HepG2 (cell line): ENCODE results near the gene TMEM167A. TPM values are rescaled to one million over a fixed set of nuclear protein-coding genes. Genes with fewer than 3 reads are reported as not detected.

Source experiments
- ATAC-seq: fragments of 200-7000 bp; cut with Tn5 transposase; 3 replicates; pipeline ENCODE4 v1.9.1; 2020; ENCODE audit warnings: mild to moderate bottlenecking, moderate library complexity
- BruUV-seq: library from RNA; stranded (reverse); fragments of 400-500 nt; replicated peaks from 2 replicates; lab custom pipeline; 2021; lab: Mats Ljungman, UMichigan
- CTCF ChIA-PET: fragments of 300-600 bp; formaldehyde crosslinking; extraction: SDS; loops from one replicate; lab custom pipeline; 2021; ENCODE audit warnings: low total read pairs, inconsistent platforms, low intra/inter-chr PET ratio; lab: Yijun Ruan, JAX
- POLR2A ChIA-PET: fragments of 350-600 bp; sonication (Branson Sonifier 250); formaldehyde crosslinking; loops from one replicate; lab custom pipeline; 2020; ENCODE audit warnings: antibody characterized with exemption, inconsistent platforms; lab: Yijun Ruan, JAX
- DNase-seq: peaks from one replicate; pipeline ENCODE4 v3.0.0-alpha.2; 2015; ENCODE audit warnings: low spot score
- FAIRE-seq: peaks from 3 replicates; lab custom pipeline; 2011; peaks lifted over from hg19 to GRCh38; lab: Jason Lieb, UNC
- H2AFZ ChIP-seq: one replicate; pipeline ENCODE4 v1.6.1; 2011; ENCODE audit warnings: low read length, inconsistent platforms
- H3K27ac ChIP-seq: fragments of 300-600 bp; 3 replicates; pipeline ENCODE4 v1.8.0; 2011; ENCODE audit warnings: mixed run types, mild to moderate bottlenecking, mixed read lengths, low read length, inconsistent platforms; ENCODE audit not compliant: insufficient read depth; ENCODE audit errors: extremely low read length
- H3K27me3 ChIP-seq, 2 experiments: fragments of 200-600 bp in 1 of 2; 2 replicates in 1 of 2; 3 replicates in 1 of 2; pipeline versions ENCODE4 v1.6.0 to v1.8.0; 2011; ENCODE audit warnings: low read length in 2 of 2, mild to moderate bottlenecking in 2 of 2, moderate library complexity in 2 of 2, inconsistent platforms in 1 of 2; ENCODE audit not compliant: insufficient read depth in 2 of 2, control insufficient read depth in 1 of 2
- H3K36me3 ChIP-seq, 2 experiments: fragments of 200-600 bp in 1 of 2; replicated peaks in 1 of 2; 2 replicates in 1 of 2; 3 replicates in 1 of 2; pipeline versions ENCODE4 v1.5.1 to v1.8.0; 2011; ENCODE audit warnings: low read length in 2 of 2, inconsistent platforms in 1 of 2; ENCODE audit not compliant: insufficient read depth in 2 of 2, control insufficient read depth in 1 of 2
- H3K4me1 ChIP-seq: 2 replicates; pipeline ENCODE4 v1.5.1; 2012; ENCODE audit warnings: low read length, inconsistent platforms; ENCODE audit not compliant: insufficient read depth
- H3K4me2 ChIP-seq: 2 replicates; pipeline ENCODE4 v1.6.0; 2011; ENCODE audit warnings: low read depth, low read length, inconsistent platforms
- H3K4me3 ChIP-seq, 3 experiments: fragments of 200-600 bp in 1 of 3; sonication (generic), shearing (Covaris generic) in 1 of 3; replicated peaks in 1 of 3; 2 replicates each; pipeline ENCODE4 v1.5.1; 2011 to 2016; ENCODE audit warnings: low read length in 3 of 3, inconsistent platforms in 2 of 3, low read depth in 2 of 3, mild to moderate bottlenecking in 2 of 3, control low read depth in 1 of 3, mixed read lengths in 1 of 3; ENCODE audit not compliant: insufficient read depth in 1 of 3
- H3K79me2 ChIP-seq: one replicate; pipeline ENCODE4 v1.6.1; 2011; ENCODE audit warnings: low read length, inconsistent platforms; ENCODE audit not compliant: insufficient read depth
- H3K9ac ChIP-seq: 2 replicates; pipeline ENCODE4 v1.6.0; 2011; ENCODE audit warnings: mild to moderate bottlenecking, low read depth, low read length, inconsistent platforms; ENCODE audit not compliant: insufficient read depth
- H3K9me3 ChIP-seq: 2 replicates; pipeline ENCODE4 v1.5.1; 2012; ENCODE audit warnings: mild to moderate bottlenecking, low read length
- H4K20me1 ChIP-seq: 2 replicates; pipeline ENCODE4 v1.6.0; 2011; ENCODE audit warnings: inconsistent platforms, mild to moderate bottlenecking, low read length, moderate library complexity; ENCODE audit not compliant: insufficient read depth
- BCL6 ChIP-seq: IDR thresholded peaks from 2 replicates; pipeline ENCODE4 v1.6.1; 2016; ENCODE audit warnings: missing genetic modification reagents, missing compliant biosample characterization
- JUND ChIP-seq: sonication (generic); formaldehyde crosslinking; IDR thresholded peaks from 2 replicates; pipeline ENCODE4 v1.8.0; 2022; ENCODE audit warnings: mild to moderate bottlenecking, missing genetic modification reagents
- NKX3-1 ChIP-seq: sonication (generic); formaldehyde crosslinking; IDR thresholded peaks from 2 replicates; pipeline ENCODE4 v1.5.0; 2020; ENCODE audit warnings: missing genetic modification reagents
- SP4 ChIP-seq: sonication (generic); formaldehyde crosslinking; IDR thresholded peaks from 2 replicates; pipeline ENCODE4 v1.8.1; 2023; ENCODE audit warnings: mild to moderate bottlenecking, missing genetic modification reagents
- WIZ ChIP-seq: sonication (generic); formaldehyde crosslinking; IDR thresholded peaks from 2 replicates; pipeline ENCODE4 v1.5.1; 2020; ENCODE audit warnings: mild to moderate bottlenecking, missing genetic modification reagents
- ZNF205 ChIP-seq: IDR thresholded peaks from 2 replicates; pipeline ENCODE4 v1.6.1; 2018; ENCODE audit warnings: missing biosample characterization, missing genetic modification reagents
- ZNF343 ChIP-seq: sonication (generic); formaldehyde crosslinking; IDR thresholded peaks from 2 replicates; pipeline ENCODE4 v1.4.0; 2020; ENCODE audit warnings: mild to moderate bottlenecking, missing genetic modification reagents
- ZNF550 ChIP-seq: sonication (generic); formaldehyde crosslinking; IDR thresholded peaks from 2 replicates; pipeline ENCODE4 v1.4.0; 2020; ENCODE audit warnings: mild to moderate bottlenecking, missing genetic modification reagents, borderline replicate concordance
- ZNF7 ChIP-seq: IDR thresholded peaks from 2 replicates; pipeline ENCODE4 v1.6.1; 2016; ENCODE audit warnings: missing biosample characterization, missing genetic modification reagents
- WGBS: methylation state at CpG from one replicate; pipeline ENCODE4 v1.1.6; 2017; ENCODE audit warnings: low lambda C conversion rate; 5-methylcytosine and 5-hydroxymethylcytosine counted together
- in situ Hi-C: cut with HindIII; loops from 2 replicates; pipeline ENCODE4 v1.10.0; 2017; ENCODE audit warnings: low pct_unique_long_range_greater_than_20kb; ENCODE audit not compliant: extremely low pct_ligation_motif_present
- intact Hi-C: fragments of 100-400 bp; cut with micrococcal nuclease; formaldehyde crosslinking; loops from one replicate; pipeline ENCODE4 v1.10.0; 2022; ENCODE audit not compliant: unreplicated experiment
- polyA plus RNA-seq, 8 experiments: library from polyadenylated mRNA; depleted of rRNA in 3 of 8; stranded (reverse) in 7 of 8; unstranded in 1 of 8; fragments of >200 nt; fragmentation: Illumina TruSeq in 4 of 8; extraction: Trizol in 4 of 8; gene quantifications; 2 replicates each; pipeline versions ENCODE4 v1.2.1 to v1.2.3, GENCODE V29; 2011 to 2016; ENCODE audit warnings: low read depth in 4 of 8, missing spikeins in 1 of 8, mixed read lengths in 1 of 8; ENCODE audit not compliant: insufficient read depth in 1 of 8
- total RNA-seq, 5 experiments: library from RNA; depleted of rRNA; stranded (reverse); fragments of >200 nt; fragmentation: Illumina TruSeq; extraction: Trizol; gene quantifications; 2 replicates each; pipeline ENCODE4 v1.2.3, GENCODE V29; 2016; ENCODE audit warnings: low read depth in 1 of 5
- TF ChIP-seq, protein P1 (sequence below): sonication (generic); formaldehyde crosslinking; IDR thresholded peaks from 2 replicates; pipeline ENCODE4 v1.4.0; 2020; ENCODE audit warnings: mild to moderate bottlenecking, missing genetic modification reagents
- TF ChIP-seq, protein P2 (sequence below): IDR thresholded peaks from 2 replicates; pipeline ENCODE4 v1.6.1; 2016; ENCODE audit warnings: missing genetic modification reagents, missing compliant biosample characterization
- TF ChIP-seq, protein P3 (sequence below): sonication (generic); formaldehyde crosslinking; conservative IDR thresholded peaks from 2 replicates; pipeline ENCODE4 v1.4.0; 2020; ENCODE audit warnings: missing genetic modification reagents
- TF ChIP-seq, protein P4 (sequence below): sonication (generic); formaldehyde crosslinking; IDR thresholded peaks from 2 replicates; pipeline ENCODE4 v1.4.0; 2020; ENCODE audit warnings: missing genetic modification reagents, mild to moderate bottlenecking, borderline replicate concordance

The TMEM167A gene
- total and polyA plus RNA-seq, 2 of the 13 experiments (the other 11 are each of a cell fraction or from before 2014, with no cell fraction given), result 47.0 to 78.7 TPM

DNA sequence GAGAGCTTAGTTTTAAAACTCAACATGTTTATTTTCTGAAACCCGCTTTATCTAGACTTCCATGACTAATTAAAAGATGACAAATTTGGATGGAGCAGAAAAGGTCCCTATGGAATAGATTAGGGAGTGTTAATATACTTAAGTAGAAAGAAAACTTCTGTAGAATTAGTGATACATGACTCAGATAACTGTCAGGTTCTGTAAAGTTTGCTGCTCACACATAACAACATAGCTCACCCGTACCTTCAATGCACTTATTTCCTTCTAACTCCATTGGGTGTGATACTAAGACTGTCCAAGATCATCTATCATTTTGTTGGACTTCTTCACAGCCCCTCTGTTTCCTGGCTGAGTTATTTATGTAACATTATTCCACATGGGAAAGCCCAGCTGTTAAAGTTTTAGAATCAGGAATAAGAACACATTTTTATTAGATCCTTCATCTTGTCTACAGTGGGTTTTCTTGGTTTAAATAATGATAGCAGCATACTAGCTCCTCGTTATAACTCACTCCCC, 27.8 kb downstream of the TMEM167A start (continued):
- TF ChIP-seq, protein P1, sequence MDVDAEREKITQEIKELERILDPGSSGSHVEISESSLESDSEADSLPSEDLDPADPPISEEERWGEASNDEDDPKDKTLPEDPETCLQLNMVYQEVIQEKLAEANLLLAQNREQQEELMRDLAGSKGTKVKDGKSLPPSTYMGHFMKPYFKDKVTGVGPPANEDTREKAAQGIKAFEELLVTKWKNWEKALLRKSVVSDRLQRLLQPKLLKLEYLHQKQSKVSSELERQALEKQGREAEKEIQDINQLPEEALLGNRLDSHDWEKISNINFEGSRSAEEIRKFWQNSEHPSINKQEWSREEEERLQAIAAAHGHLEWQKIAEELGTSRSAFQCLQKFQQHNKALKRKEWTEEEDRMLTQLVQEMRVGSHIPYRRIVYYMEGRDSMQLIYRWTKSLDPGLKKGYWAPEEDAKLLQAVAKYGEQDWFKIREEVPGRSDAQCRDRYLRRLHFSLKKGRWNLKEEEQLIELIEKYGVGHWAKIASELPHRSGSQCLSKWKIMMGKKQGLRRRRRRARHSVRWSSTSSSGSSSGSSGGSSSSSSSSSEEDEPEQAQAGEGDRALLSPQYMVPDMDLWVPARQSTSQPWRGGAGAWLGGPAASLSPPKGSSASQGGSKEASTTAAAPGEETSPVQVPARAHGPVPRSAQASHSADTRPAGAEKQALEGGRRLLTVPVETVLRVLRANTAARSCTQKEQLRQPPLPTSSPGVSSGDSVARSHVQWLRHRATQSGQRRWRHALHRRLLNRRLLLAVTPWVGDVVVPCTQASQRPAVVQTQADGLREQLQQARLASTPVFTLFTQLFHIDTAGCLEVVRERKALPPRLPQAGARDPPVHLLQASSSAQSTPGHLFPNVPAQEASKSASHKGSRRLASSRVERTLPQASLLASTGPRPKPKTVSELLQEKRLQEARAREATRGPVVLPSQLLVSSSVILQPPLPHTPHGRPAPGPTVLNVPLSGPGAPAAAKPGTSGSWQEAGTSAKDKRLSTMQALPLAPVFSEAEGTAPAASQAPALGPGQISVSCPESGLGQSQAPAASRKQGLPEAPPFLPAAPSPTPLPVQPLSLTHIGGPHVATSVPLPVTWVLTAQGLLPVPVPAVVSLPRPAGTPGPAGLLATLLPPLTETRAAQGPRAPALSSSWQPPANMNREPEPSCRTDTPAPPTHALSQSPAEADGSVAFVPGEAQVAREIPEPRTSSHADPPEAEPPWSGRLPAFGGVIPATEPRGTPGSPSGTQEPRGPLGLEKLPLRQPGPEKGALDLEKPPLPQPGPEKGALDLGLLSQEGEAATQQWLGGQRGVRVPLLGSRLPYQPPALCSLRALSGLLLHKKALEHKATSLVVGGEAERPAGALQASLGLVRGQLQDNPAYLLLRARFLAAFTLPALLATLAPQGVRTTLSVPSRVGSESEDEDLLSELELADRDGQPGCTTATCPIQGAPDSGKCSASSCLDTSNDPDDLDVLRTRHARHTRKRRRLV (CRISPR knock-in tag), result no peak
- TF ChIP-seq, protein P2, sequence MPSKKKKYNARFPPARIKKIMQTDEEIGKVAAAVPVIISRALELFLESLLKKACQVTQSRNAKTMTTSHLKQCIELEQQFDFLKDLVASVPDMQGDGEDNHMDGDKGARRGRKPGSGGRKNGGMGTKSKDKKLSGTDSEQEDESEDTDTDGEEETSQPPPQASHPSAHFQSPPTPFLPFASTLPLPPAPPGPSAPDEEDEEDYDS (CRISPR knock-in tag), result no peak
- no peak for TF ChIP-seq JUND

DNA sequence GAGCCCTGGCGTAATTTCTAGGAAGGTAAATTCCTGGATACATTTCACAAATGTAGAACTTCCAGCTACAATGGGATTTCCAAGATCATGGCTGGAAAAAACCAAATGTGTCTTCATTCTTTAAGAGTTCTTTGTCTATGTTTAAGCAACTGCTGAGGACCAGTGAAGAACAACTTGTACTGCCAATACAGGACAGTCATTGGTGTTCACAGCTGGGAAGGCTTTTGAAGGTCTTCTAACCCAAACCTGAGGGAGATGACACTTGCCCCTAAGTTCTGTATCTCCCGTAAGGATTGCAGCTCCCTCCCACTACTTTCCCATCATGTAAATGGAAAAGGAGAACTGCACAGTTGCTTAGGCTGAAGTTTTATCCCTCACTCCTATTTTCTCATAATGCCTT, 28.4 kb downstream of the TMEM167A start:
- no peaks in the 10 kb centered on the region for H4K20me1 ChIP-seq
- H2AFZ ChIP-seq, result no peak overlapping the region
- H3K4me2 ChIP-seq, result no peak overlapping the region
- FAIRE-seq (no peak), DNase-seq (no peak), ATAC-seq (no peak)
- ChIA-PET POLR2A (no interaction called here), CTCF (no interaction called here)
- no TSS peak for BruUV-seq
- H3K4me3 ChIP-seq, result no peak overlapping the region
- intact Hi-C loops, result no loop called here
- H3K27me3 ChIP-seq, result no peaks in the 10 kb centered on the region
- no peak overlapping the region for H3K9ac ChIP-seq
- H3K9me3 ChIP-seq, result no peaks in the 10 kb centered on the region
- H3K27ac ChIP-seq, result no peak overlapping the region
- 100% methylated on average over 2 of the region's 2 CpGs for WGBS
- no peaks in the 10 kb centered on the region for H3K36me3 ChIP-seq
- in situ Hi-C loops, result no loop called here
- no peaks in the 10 kb centered on the region for H3K79me2 ChIP-seq
- H3K4me1 ChIP-seq, result no peaks in the 10 kb centered on the region
- TF ChIP-seq ZNF550 (CRISPR knock-in tag), result no peak
- no peak for TF ChIP-seq WIZ (CRISPR knock-in tag)
- no peak for TF ChIP-seq NKX3-1 (CRISPR knock-in tag)
- TF ChIP-seq ZNF7 (CRISPR knock-in tag), result no peak
- no peak for TF ChIP-seq ZNF205 (CRISPR knock-in tag)
- TF ChIP-seq, protein P3, sequence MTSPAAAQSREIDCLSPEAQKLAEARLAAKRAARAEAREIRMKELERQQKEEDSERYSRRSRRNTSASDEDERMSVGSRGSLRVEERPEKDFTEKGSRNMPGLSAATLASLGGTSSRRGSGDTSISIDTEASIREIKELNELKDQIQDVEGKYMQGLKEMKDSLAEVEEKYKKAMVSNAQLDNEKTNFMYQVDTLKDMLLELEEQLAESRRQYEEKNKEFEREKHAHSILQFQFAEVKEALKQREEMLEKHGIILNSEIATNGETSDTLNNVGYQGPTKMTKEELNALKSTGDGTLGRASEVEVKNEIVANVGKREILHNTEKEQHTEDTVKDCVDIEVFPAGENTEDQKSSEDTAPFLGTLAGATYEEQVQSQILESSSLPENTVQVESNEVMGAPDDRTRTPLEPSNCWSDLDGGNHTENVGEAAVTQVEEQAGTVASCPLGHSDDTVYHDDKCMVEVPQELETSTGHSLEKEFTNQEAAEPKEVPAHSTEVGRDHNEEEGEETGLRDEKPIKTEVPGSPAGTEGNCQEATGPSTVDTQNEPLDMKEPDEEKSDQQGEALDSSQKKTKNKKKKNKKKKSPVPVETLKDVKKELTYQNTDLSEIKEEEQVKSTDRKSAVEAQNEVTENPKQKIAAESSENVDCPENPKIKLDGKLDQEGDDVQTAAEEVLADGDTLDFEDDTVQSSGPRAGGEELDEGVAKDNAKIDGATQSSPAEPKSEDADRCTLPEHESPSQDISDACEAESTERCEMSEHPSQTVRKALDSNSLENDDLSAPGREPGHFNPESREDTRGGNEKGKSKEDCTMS (CRISPR knock-in tag), result no peak
- TF ChIP-seq, protein P4, sequence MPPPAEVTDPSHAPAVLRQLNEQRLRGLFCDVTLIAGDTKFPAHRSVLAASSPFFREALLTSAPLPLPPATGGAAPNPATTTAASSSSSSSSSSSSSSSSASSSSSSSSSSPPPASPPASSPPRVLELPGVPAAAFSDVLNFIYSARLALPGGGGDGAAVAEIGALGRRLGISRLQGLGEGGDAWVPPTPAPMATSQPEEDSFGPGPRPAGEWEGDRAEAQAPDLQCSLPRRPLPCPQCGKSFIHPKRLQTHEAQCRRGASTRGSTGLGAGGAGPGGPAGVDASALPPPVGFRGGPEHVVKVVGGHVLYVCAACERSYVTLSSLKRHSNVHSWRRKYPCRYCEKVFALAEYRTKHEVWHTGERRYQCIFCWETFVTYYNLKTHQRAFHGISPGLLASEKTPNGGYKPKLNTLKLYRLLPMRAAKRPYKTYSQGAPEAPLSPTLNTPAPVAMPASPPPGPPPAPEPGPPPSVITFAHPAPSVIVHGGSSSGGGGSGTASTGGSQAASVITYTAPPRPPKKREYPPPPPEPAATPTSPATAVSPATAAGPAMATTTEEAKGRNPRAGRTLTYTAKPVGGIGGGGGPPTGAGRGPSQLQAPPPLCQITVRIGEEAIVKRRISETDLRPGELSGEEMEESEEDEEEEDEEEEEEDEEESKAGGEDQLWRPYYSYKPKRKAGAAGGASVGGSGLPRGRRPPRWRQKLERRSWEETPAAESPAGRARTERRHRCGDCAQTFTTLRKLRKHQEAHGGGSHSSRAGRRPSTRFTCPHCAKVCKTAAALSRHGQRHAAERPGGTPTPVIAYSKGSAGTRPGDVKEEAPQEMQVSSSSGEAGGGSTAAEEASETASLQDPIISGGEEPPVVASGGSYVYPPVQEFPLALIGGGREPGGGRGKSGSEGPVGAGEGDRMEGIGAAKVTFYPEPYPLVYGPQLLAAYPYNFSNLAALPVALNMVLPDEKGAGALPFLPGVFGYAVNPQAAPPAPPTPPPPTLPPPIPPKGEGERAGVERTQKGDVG, result no peak
- no peak for TF ChIP-seq SP4
- no peak for TF ChIP-seq ZNF343 (CRISPR knock-in tag)
- TF ChIP-seq BCL6 (CRISPR knock-in tag), result no peak
